ENCODE measurements around the gene DPYD. TPM values are rescaled to one million over a fixed set of nuclear protein-coding genes. Genes with fewer than 3 reads are reported as not detected.

DPYD gene
- total RNA-seq, 1 donor from 2014 or later, result 5.9 TPM

DNA sequence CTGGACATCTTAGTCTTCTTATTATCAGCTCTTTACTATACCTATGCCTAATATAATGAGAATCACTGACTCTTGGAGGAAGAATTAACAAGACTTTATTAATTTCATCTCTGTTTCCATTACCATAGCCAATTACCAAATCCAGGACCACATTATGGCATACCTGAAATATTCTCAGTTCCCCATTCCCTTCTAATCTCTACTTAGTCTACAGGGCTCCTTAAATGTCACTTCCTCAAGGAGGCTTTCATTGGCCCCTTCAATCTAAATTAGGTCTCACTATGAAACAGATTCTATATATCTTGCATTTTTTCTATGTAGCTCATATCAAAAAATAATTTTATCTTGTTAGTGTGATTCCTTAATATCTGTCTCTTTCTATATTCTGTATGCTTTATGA, 828.0 kb downstream of the DPYD start:
- no peaks in the 10 kb centered on the region for H3K36me3 Mint-ChIP-seq (ENCODE audit: low read depth)
- H3K27me3 Mint-ChIP-seq (ENCODE audit: low read depth), result no peaks in the 10 kb centered on the region
- peaks cover 8% of the 10 kb centered on the region for H3K4me1 Mint-ChIP-seq
- TF ChIP-seq, protein P1, sequence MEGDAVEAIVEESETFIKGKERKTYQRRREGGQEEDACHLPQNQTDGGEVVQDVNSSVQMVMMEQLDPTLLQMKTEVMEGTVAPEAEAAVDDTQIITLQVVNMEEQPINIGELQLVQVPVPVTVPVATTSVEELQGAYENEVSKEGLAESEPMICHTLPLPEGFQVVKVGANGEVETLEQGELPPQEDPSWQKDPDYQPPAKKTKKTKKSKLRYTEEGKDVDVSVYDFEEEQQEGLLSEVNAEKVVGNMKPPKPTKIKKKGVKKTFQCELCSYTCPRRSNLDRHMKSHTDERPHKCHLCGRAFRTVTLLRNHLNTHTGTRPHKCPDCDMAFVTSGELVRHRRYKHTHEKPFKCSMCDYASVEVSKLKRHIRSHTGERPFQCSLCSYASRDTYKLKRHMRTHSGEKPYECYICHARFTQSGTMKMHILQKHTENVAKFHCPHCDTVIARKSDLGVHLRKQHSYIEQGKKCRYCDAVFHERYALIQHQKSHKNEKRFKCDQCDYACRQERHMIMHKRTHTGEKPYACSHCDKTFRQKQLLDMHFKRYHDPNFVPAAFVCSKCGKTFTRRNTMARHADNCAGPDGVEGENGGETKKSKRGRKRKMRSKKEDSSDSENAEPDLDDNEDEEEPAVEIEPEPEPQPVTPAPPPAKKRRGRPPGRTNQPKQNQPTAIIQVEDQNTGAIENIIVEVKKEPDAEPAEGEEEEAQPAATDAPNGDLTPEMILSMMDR (conservative IDR thresholded peaks at IDR 0.05), result no peak
- no peak for DNase-seq (ENCODE audit: low read depth, low spot score)
- H3K27ac Mint-ChIP-seq (ENCODE audit: unreplicated experiment), result no peak overlapping the region
- no peaks in the 10 kb centered on the region for H3K9me3 Mint-ChIP-seq
- H3K4me3 Mint-ChIP-seq, result no peak overlapping the region

- Mint-ChIP-seq H3K27me3 (ENCODE audit: low read depth) (no peaks in the 10 kb centered on the region), H3K36me3 (ENCODE audit: low read depth) (no peaks in the 10 kb centered on the region), H3K9me3 (no peaks in the 10 kb centered on the region), H3K4me1 (peaks cover 8% of the 10 kb centered on the region), H3K27ac (ENCODE audit: unreplicated experiment) (no peak overlapping the region), H3K4me3 (no peak overlapping the region)
- DNase-seq (ENCODE audit: low read depth, low spot score), result no peak
- TF ChIP-seq, protein P1 (conservative IDR thresholded peaks at IDR 0.05), result no peak
Measured at GRCh38 chr1:97091679-97092078, 829.2 kb downstream of the DPYD start.

GRCh38 chr1:97091263-97091662, 829.6 kb downstream of the DPYD start:
- Mint-ChIP-seq H3K36me3 (ENCODE audit: low read depth) (no peaks in the 10 kb centered on the region), H3K27ac (ENCODE audit: unreplicated experiment) (no peak overlapping the region), H3K9me3 (no peaks in the 10 kb centered on the region), H3K4me1 (peaks cover 8% of the 10 kb centered on the region), H3K27me3 (ENCODE audit: low read depth) (no peaks in the 10 kb centered on the region), H3K4me3 (no peak overlapping the region)
- DNase-seq (ENCODE audit: low read depth, low spot score), result no peak
- TF ChIP-seq, protein P1 (conservative IDR thresholded peaks at IDR 0.05), result no peak

GRCh38 chr1:97090725-97091124, 830.1 kb downstream of the DPYD start:
- no peak overlapping the region for H3K27ac Mint-ChIP-seq (ENCODE audit: unreplicated experiment)
- no peaks in the 10 kb centered on the region for H3K36me3 Mint-ChIP-seq (ENCODE audit: low read depth)
- H3K4me1 Mint-ChIP-seq, result peaks cover 8% of the 10 kb centered on the region
- H3K27me3 Mint-ChIP-seq (ENCODE audit: low read depth), result no peaks in the 10 kb centered on the region
- no peak for DNase-seq (ENCODE audit: low read depth, low spot score)
- H3K9me3 Mint-ChIP-seq, result no peaks in the 10 kb centered on the region
- TF ChIP-seq, protein P1 (conservative IDR thresholded peaks at IDR 0.05), result no peak
- H3K4me3 Mint-ChIP-seq, result no peak overlapping the region

- H3K27me3 Mint-ChIP-seq (ENCODE audit: low read depth), result no peaks in the 10 kb centered on the region
- no peak overlapping the region for H3K27ac Mint-ChIP-seq (ENCODE audit: unreplicated experiment)
- TF ChIP-seq, protein P1 (conservative IDR thresholded peaks at IDR 0.05), result no peak
Measured at GRCh38 chr1:97089173-97089572, 831.7 kb downstream of the DPYD start.

GRCh38 chr1:97088391-97088790, 832.4 kb downstream of the DPYD start:
- Mint-ChIP-seq H3K27ac (ENCODE audit: unreplicated experiment) (no peak overlapping the region), H3K9me3 (no peaks in the 10 kb centered on the region), H3K36me3 (ENCODE audit: low read depth) (no peaks in the 10 kb centered on the region), H3K27me3 (ENCODE audit: low read depth) (no peaks in the 10 kb centered on the region), H3K4me1 (peaks cover 8% of the 10 kb centered on the region), H3K4me3 (no peak overlapping the region)
- DNase-seq (ENCODE audit: low read depth, low spot score), result no peak
- TF ChIP-seq, protein P1 (conservative IDR thresholded peaks at IDR 0.05), result no peak

More at GRCh38 chr1:97089173-97089572, 831.7 kb downstream of the DPYD start:
- Mint-ChIP-seq H3K36me3 (ENCODE audit: low read depth) (no peaks in the 10 kb centered on the region), H3K4me1 (peaks cover 8% of the 10 kb centered on the region), H3K9me3 (no peaks in the 10 kb centered on the region), H3K4me3 (no peak overlapping the region)
- no peak for DNase-seq (ENCODE audit: low read depth, low spot score)
